ENCODE results near the gene NUTM2G. TPM values are rescaled to one million over a fixed set of nuclear protein-coding genes. Genes with fewer than 3 reads are reported as not detected.

Gene NUTM2G
- not detected in 5 replicates for total RNA-seq (2022; extraction: Qiagen RNA extraction; ENCODE audit: low read depth)

GRCh38 chr9:96928543-96928942, at the start of gene NUTM2G:
NUTM2G (plus strand) TSS chr9:96928843; CDS start chr9:96929025, 182 bp downstream.

Other genes with a start within 250 kb of the NUTM2G start
- 2.7 to 5.5 TPM (median 5.2 TPM) in 5 replicates for gene ZNF510, start 150.8 kb upstream of the NUTM2G start, total RNA-seq (2022; extraction: Qiagen RNA extraction; ENCODE audit: low read depth)
- gene ZNF782, start 74.3 kb upstream of the NUTM2G start, total RNA-seq (2022; extraction: Qiagen RNA extraction; ENCODE audit: low read depth) = 1.7 to 2.4 TPM (median 2.0 TPM) in 5 replicates
- gene CTSV, start 110.3 kb downstream of the NUTM2G start, total RNA-seq (2022; extraction: Qiagen RNA extraction; ENCODE audit: low read depth) = 11.9 to 13.8 TPM (median 13.4 TPM) in 5 replicates

Measured in A549 treated with GW870086 at 1 μM for 4 hours (cell line).